NCI-H2227 treated with DMSO at 0.1 percent for 48 hours (cell line): Measurements from ENCODE around the gene CFD.
"Not testable (repeated sequence)": the region's sequence is repeated elsewhere in the genome, so short reads cannot be mapped to it uniquely, and the experiment has no call there.

Experiments used
- DNase-seq: peaks from one replicate; lab custom pipeline; 2025; lab: John Stamatoyannopoulos, UW

Gene CFD

GRCh38 chr19:858868-859843 lies at the start of gene CFD:
CFD (plus strand) TSS chr19:859664; CDS start chr19:859690, 26 bp downstream.
- no peak for DNase-seq

GRCh38 chr19:810077-810855 lies 49.2 kb upstream of the CFD start:
- DNase-seq, result no peak

- DNase-seq, result no peak
These were observed 48.5 kb upstream of the CFD start for GRCh38 chr19:810883-811489.

- DNase-seq, result no peak
These were observed 47.9 kb upstream of the CFD start for GRCh38 chr19:811506-812048.

GRCh38 chr19:812049-812746 lies 47.3 kb upstream of the CFD start:
- DNase-seq, result no peak

GRCh38 chr19:812747-813218 lies 46.7 kb upstream of the CFD start:
- no peak for DNase-seq

- DNase-seq, result no peak
These were observed 46.0 kb upstream of the CFD start for GRCh38 chr19:813219-814151.

GRCh38 chr19:814152-815078 lies 45.0 kb upstream of the CFD start:
- no peak for DNase-seq

- DNase-seq, result no peak
These were observed 44.2 kb upstream of the CFD start for GRCh38 chr19:815079-815774.

- no peak for DNase-seq
These were observed 43.5 kb upstream of the CFD start for GRCh38 chr19:815775-816499.

- no peak for DNase-seq
These were observed 43.0 kb upstream of the CFD start for GRCh38 chr19:816500-816857.

- DNase-seq, result not testable (repeated sequence)
These were observed 39.3 kb upstream of the CFD start for GRCh38 chr19:820212-820611.

- no peak for DNase-seq
These were observed 38.1 kb upstream of the CFD start for GRCh38 chr19:821231-821824.

GRCh38 chr19:821825-822503 lies 37.5 kb upstream of the CFD start, which contains the start of gene PLPPR3:
PLPPR3 (minus strand) TSS chr19:821955; CDS start chr19:821559, 396 bp downstream.
- DNase-seq, result peak; percentile 28

GRCh38 chr19:823565-824121 lies 35.8 kb upstream of the CFD start:
- no peak for DNase-seq

GRCh38 chr19:824885-825284 lies 34.6 kb upstream of the CFD start:
- DNase-seq, result no peak
